HG02588 (cell line): Measurements from ENCODE around the gene LRBA.
"Not testable (repeated sequence)": the region's sequence is repeated elsewhere in the genome, so short reads cannot be mapped to it uniquely, and the experiment has no call there.

ENCODE experiments used
- ATAC-seq: cut with Tn5 transposase; IDR thresholded peaks from one replicate; pipeline ENCODE4 v1.9.1; 2021; ENCODE audit warnings: mild to moderate bottlenecking, moderate library complexity; ENCODE audit not compliant: unreplicated experiment

The LRBA gene

DNA sequence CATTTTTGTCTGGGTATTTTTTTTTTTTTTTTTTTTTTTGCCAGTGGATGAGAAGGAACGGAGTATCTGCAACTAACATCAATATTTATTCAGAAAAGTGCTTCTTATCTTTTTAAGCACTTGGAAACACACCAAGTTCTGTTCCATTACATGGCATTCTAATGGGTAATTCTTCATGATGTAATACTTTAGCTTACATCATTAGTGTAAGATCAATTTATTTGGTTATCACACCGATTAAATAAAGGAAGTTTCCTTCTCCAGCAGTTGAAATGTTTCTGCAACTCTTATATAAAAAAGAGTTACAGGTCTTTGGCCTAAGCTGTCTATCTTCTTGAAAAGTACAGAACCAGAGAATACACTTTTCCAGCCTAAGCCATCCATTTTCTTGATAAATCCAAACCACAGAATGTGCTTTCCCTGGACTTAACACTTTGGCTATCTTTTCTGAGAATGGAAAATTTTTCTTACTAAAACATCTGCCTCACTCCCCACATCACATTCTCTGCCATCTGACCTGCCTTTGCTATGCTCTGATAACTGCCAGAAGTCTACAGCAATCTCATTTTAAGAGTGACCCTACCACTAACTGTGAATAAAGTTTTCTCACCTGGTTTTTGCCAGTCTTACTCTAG, 625.1 kb downstream of the LRBA start:
- ATAC-seq = no peak

DNA sequence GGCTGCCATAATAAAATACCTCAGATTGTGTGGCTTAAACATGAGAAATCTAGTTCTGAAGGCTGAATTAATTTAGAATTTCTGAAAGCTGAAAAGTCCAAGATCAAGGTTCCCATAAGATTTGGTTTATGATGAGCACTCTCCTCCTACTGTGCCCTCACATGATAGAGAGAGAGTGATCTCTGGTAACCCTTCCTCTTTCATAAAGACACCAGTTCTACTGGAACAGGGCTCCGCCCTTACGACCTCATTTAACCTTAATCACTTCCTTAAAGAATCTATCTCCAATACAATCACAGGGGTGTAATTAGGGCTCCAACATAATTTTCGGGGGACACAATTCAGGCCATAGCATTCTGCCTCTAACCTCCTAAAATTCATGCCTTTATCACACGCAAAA, 627.1 kb downstream of the LRBA start:
- ATAC-seq = no peak

DNA sequence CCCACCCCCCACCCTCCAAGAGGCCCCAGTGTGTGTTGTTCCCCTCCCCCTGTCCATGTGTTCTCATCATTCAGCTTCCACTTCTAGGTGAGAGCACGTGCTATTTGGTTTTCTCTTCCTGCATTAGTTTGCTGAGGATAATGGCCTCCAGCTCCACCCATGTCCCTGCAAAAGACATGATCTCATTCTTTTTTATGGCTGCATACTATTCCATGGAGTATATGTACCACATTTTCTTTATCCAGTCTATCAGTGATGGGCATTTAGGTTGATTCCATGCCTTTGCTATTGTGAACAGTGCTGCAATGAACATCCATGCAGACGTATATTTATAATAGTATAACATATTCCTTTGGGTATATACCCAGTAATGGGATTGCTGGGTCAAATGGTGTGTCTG, 628.7 kb downstream of the LRBA start:
- ATAC-seq = not testable (repeated sequence)

DNA sequence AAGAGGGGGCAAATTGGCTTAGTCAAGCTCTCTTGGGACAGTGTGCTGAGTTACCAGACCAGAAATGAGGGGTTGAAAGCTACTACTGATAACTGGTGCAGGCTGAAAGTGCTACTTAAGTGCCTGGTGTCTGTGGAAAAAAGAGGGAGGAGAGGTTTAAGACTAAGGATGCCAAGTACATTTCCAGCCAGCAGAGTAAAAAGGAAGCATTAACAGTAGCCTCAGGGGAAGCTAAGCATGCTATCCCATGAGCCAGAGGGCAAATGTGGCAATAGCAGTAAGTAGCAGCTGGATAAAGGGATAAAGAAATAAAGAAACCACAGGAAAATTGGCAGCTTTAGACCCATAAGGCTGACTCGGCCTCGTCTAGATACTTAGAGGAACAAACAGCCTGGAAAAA, 629.5 kb downstream of the LRBA start:
- ATAC-seq = no peak

DNA sequence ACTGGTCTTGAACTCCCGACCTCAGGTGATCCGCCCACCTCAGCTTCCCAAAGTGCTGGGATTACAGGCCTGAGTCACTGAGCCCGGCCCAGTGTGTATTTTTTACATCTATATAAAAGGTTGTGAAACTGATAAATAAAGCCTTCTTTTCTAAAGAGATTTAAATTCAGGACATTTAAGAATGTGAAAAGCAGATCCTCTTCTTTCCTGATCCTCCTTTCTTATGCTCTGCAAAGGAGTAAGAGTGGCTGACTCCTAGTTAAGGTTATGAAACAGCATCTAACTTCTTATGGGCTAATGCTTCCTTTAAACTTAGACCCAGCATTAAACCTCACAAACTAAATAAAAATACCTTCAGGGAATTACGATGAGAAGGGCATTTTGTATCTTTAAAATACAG, 630.8 kb downstream of the LRBA start:
- ATAC-seq = no peak

DNA sequence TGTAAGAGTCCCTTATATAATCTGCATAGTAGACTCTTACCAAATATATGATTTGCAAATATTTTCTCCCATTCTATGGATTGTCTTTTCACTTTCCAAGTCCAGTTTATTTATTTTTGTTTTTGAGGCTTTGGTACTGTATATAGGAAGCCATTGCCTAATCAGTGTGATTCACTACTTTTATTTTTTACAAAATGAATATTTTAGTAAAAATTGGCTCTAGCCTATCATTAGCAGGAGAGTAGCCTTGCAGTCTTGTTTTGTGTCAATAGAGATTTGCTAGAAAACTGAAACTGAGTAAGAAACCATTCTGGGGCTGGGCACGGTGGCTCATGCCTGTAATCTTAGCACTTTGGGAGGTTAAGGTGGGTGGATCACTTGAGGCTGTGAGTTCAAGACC, 633.1 kb downstream of the LRBA start:
- ATAC-seq = no peak

DNA sequence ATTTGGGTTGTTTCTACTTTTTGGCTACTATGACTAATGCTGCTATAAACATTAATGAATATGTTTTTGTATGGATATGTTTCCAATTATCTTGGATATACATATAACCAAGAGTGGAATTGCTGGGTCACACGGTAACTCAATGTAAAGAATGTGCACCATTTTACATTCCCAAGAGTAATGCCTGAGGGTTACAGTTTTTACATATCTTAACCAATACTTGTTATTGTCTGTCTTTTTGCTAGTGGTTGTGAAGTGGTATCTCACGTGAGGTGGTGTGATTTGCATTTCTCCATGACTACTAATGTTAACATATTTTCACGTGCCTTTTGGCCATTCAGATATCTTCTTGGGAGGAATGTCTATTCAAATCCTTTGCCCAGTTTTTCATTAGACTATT, 633.5 kb downstream of the LRBA start:
- no peak for ATAC-seq

DNA sequence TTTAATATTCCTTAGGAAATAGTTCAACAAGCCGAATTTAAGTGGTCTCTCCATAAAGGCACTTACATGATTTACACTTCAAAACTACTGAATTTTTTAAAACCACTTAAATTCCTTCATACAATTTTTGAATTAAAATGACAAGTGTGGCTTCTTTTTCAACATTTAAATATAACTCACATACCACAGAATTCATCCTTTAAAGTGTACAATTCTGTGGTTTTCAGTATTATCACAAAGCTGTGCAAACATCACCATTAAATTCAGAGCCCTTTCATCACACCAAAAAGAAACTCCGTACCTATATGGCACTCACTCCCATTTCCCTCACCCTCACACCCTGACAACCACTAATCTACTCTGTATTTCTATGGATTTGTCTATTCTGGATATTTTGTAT, 634.0 kb downstream of the LRBA start:
- ATAC-seq = no peak

DNA sequence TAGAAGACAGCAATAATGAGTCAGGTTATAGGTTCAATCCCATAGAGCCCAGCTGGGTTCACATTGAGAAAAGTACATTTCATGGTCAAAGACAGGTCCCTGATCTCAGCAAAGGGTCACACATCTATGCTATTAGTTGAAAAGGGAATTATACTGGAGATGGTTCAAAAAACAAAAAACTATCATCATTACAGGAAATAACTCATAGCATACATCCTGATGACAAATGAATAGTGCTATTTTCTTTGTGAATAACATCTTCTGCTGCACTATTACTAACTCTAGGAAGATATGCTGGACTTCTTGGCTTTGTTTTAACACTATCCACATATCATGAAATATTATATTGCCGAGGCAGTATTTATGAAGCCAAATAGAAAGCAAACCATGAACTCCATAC, 635.6 kb downstream of the LRBA start:
- no peak for ATAC-seq

DNA sequence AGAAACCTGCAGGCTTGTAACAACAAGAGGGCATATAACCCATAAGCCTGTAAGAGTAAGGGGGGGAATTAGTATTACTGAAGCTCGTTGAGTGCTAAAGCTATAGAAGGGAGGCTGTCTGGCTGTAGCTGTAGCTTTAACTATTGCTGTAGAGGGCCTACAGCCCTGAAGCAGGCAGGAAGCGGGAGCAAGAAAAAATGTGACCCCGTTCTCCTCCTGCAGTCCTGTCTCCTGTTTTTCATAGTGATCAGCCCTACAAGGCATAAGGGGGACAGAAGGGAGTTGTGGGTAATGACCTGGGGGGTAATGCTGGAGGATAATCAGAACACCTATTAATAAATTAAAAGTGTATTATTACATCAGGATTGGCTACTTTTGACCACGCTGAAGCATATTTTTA, 640.1 kb downstream of the LRBA start:
- no peak for ATAC-seq

DNA sequence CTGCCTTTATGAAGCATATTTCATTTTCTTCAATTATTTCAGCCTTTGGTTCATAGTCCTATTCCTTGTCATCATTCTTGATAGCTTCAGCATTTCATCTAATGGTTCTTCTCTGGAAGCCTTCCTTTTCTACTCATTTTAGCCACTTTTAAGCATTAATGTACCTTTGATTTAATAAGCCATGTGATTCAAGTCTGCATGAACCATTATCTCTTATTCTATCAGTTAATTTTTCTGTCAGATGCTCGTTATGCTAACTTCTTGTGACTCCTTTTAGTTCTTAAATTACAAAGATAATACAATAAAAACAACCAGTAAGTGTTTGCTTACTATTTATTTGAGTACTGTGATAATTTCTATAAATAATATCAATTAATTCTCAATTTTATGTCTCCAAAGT, 643.2 kb downstream of the LRBA start:
- no peak for ATAC-seq

DNA sequence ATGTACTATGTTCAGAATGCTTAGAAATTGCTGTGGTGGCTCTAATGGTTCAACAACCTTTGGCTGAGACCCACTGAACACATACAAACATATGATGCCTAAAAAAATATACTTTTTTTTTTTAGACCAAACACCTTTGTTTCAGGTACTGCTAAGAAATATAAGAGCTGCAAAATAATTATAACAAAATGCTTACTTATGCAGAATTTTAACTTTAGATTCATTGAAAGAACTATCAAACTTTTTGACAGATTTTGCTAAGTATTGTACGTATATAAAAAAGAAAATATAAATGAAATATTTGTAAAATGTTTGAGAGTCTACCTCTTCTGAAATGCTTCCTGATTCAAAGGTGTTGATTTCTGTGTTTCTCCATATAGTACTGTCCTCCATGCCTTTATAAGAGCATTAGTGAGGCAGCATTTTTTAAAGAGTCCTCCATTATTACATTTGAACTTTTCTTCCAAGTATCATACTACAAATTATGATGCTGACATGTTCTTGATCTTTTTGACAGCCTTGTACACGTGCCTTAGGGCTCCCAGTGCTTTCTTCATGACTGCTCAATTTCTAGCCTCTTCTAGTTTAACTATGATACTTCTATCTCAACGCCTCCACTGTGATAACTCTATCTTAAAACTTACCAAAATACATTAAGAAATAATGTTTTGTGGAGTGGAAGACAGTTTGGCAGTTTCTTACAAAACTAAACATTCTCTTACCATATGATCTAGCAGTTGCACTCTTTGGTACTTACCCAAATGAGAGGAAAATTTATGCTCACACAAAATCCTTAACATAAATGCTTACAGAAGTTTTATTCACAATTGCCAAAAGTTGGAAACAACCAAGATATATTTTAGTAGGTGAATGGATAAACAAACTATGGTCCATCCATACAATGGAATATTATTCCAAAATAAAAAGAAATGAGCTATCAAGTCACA, 645.4 kb downstream of the LRBA start:
- ATAC-seq = no peak

DNA sequence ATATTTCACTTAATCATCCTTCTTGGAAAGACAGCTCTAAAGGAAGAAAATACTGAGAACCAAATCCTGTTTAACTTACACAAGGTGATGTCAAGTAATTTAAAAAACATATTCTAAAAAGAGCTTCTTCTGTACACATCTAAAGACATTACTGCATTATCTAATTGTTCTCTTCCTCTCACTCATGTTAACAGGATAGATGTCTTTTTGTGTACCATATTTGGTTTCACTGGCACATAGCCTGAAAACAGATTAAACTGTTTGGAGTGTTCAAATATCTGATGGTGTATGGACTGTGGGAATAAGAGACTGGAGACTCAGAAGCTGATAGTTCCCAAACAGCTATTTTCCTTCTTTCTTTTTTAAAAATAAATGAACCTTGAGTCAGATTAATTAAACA, 646.4 kb downstream of the LRBA start:
- ATAC-seq = no peak

DNA sequence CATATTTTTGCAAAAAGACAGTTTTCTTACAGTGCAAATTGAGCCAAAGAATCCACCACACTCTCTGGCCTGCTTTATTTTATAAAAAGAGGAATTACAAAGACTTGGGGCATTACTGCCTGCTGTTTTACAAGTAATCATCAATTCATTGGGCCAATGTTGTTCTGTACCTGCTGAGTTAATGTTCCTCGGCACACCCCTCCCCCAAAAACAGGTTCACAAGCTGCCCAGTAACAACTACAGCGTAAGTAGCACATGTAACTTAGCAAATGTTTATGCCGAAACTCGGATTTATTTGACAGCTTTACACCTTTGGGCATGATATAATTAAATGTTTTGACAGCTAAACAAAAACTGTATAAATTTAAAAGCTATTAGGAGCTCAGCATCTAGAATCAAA, 647.8 kb downstream of the LRBA start:
- no peak for ATAC-seq

DNA sequence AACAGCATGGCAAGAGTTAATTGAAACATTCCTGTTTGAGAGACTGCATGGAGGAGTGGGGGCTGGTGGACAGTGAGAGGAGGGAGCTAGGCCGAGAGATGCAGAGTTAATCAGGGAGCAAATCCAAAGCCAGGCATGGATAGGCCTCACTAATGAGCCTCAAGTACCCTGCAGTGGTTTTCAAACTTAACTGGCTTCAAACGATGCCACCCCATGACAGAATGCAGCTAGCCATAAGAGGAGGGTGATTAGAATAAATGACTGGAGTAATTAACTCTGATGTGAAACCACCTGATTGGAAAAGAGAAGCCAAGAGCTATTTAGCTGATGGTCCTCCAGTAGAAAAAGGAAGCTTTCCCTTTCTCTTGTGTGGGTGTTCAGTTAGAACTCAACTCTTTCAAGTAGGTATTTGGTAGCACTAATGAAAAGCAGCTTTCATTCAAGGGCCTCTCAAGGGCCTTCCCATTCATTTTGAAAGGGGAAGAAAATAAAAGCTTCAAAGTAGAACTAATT, 648.5 kb downstream of the LRBA start:
- ATAC-seq = peak; percentile 68

DNA sequence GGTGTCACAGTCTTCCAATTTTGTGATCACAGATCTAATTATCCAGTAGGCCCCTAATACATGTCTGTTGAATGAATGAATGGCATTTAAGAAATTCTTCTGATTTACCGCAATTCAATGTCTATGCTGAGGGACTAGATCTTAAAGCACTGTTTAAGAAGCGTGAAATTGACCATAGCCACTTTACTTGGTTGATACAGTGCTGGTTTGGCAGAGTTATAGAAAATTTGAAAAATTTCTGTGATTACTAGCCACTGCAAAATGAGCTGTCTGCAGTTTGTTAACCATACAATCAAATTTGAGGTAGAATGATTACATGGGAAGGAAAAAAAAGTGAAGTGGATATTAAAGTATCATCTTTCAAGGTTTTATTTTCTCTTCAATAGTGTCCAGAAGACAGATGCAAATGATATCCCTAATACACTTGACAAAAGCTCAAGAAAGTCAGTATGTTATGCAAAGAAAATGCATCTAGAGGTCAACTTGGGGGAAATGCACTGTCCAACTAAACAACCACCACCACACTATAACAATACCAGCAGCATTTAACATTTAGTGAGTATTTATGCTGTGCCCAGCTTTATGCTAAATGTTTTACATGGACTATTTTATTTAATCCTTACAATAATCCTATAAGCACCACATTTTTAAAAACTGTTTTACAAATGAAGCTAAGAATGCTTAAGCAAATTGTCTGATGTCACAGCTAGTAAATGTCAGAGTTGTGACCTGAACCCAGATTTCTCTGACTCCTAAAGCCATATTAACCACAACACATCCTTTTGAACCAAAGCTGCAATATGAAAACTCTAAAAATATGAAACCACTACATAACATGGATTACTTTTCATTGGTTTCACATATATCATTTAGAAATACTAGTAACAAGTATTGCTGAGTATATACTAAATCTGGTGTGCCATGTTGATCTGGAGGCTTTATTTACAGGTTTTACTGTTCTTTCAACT, 651.1 kb downstream of the LRBA start:
- ATAC-seq = no peak

DNA sequence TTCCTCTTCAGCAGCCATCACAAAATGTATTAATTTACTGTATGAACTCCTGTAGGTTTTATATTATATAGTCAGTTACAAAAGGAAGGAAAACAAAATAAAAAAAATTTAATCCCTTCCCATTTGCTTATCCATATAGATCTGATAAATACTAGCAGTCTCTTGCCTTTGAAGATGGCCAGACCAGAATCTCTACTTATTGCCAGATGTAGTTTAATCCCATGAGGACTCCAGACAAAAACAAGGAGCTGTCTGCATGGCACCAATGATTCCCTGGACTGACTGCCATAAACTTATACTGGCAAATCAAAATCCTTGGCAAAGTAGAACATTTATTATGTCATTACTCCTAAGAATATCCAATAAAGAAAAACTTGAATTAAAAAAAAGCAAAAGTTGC, 656.4 kb downstream of the LRBA start:
- no peak for ATAC-seq

DNA sequence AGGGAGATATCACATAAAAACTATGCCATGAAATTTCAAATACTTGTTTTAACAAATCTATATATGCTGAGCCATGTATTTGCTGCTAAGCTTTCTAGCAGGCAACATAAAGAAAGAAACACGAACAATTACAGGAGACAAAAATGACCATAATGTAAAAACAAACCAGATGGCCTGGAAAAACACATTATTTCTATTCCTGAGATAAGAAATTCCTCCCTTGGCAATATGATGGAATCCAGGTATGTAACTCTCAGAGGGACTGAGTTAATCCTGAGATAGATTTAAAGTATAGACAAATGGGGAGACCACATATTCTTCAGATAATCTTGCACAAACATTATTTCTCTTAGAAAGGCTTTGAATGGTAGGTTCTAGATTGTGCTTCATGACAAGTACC, 657.3 kb downstream of the LRBA start:
- ATAC-seq = no peak

DNA sequence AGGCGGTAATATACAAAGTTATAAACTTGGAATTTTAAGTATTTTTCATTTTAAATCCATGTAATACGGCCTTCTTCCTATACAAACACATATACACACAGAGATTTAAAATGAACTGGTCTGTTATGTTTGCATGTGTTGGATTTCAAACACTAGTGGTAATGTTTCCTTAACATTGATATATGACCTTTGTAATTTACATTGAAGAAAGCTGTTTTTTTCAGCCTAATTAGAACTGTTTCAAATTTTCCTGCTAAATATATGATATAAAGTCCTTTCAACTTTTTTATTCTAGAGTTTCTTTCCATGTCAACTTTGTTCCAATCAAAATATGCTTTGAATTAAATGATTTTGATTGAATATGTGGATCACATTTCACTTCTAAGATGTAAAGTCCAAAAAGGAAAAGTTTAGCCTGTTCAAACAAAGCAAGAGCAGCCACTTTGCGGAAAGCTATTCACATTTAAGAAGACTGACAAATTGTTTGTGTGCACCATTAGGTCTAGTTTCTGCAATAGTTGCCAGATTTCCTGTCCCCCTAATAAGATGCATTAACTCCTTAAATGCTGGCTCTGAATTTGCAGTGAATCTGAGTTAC, 659.1 kb downstream of the LRBA start:
- ATAC-seq = no peak

DNA sequence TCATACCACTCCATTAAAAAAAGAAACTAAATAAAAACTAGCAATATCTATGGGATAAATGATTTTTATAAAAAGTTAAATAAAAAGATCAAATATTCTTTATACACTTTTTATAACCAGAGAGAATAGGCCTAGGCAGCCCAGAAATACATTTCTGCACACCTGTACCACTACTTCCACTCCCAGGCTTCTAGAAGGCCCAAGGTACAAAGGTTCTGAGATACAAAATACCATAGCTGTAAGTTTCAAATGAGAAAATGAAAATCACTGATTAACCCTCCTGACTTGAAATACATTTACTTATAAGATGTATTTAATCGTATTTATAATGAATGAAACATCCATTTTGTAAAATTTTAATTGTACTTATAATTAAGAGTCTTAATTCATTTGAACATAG, 659.7 kb downstream of the LRBA start:
- ATAC-seq = no peak
